Parathyroid adenoma (tissue), 2 donors: ENCODE results near the gene TEDDM1.

ENCODE experiments used
- H2AFZ ChIP-seq: fragments of 300-600 bp; sonication (generic); one replicate; pipeline ENCODE4 v1.7.0; 2017; ENCODE audit warnings: antibody characterized with exemption, mild to moderate bottlenecking
- H3K27ac ChIP-seq: fragments of 300-600 bp; sonication (generic); one replicate; pipeline ENCODE4 v1.7.0; 2017
- H3K27me3 ChIP-seq: fragments of 300-600 bp; sonication (generic); one replicate; pipeline ENCODE4 v1.7.0; 2017; ENCODE audit warnings: low read length; ENCODE audit not compliant: control insufficient read depth, insufficient read depth
- H3K36me3 ChIP-seq: fragments of 300-600 bp; sonication (generic); one replicate; pipeline ENCODE4 v1.7.0; 2017; ENCODE audit warnings: low read length; ENCODE audit not compliant: control insufficient read depth, insufficient read depth
- H3K4me1 ChIP-seq: fragments of 300-600 bp; sonication (generic); one replicate; pipeline ENCODE4 v1.7.0; 2017; ENCODE audit warnings: control low read depth
- H3K4me2 ChIP-seq: fragments of 300-600 bp; sonication (generic); one replicate; pipeline ENCODE4 v1.7.0; 2017; ENCODE audit warnings: low read length
- H3K4me3 ChIP-seq: fragments of 300-600 bp; sonication (generic); one replicate; pipeline ENCODE4 v1.7.0; 2017; ENCODE audit warnings: low read depth, low read length
- H3K79me2 ChIP-seq: fragments of 300-600 bp; sonication (generic); one replicate; pipeline ENCODE4 v1.7.0; 2017; ENCODE audit warnings: control low read depth
- H3K9ac ChIP-seq: fragments of 300-600 bp; sonication (generic); one replicate; pipeline ENCODE4 v1.7.0; 2017; ENCODE audit warnings: mild to moderate bottlenecking
- H3K9me3 ChIP-seq: fragments of 300-600 bp; sonication (generic); one replicate; pipeline ENCODE4 v1.7.0; 2017; ENCODE audit warnings: low read length; ENCODE audit not compliant: control insufficient read depth
- TF ChIP-seq, protein P1 (sequence below): fragments of 300-600 bp; sonication (generic); IDR thresholded peaks from one replicate; pipeline ENCODE4 v1.7.0; 2017; ENCODE audit warnings: antibody characterized with exemption, mild to moderate bottlenecking
- donor health status: primary hyperparathyroidism.

Gene TEDDM1

GRCh38 chr1:182355723-182356098, 44.8 kb downstream of the TEDDM1 start:
- Histone ChIP-seq H3K27ac (no peak overlapping the region), H3K4me3 (no peak overlapping the region), H3K36me3 (no peaks in the 10 kb centered on the region), H2AFZ (no peak overlapping the region), H3K27me3 (no peaks in the 10 kb centered on the region), H3K9me3 (no peaks in the 10 kb centered on the region), H3K9ac (no peak overlapping the region), H3K4me2 (no peak overlapping the region), H3K79me2 (no peaks in the 10 kb centered on the region), H3K4me1 (no peaks in the 10 kb centered on the region)
- TF ChIP-seq, protein P1, sequence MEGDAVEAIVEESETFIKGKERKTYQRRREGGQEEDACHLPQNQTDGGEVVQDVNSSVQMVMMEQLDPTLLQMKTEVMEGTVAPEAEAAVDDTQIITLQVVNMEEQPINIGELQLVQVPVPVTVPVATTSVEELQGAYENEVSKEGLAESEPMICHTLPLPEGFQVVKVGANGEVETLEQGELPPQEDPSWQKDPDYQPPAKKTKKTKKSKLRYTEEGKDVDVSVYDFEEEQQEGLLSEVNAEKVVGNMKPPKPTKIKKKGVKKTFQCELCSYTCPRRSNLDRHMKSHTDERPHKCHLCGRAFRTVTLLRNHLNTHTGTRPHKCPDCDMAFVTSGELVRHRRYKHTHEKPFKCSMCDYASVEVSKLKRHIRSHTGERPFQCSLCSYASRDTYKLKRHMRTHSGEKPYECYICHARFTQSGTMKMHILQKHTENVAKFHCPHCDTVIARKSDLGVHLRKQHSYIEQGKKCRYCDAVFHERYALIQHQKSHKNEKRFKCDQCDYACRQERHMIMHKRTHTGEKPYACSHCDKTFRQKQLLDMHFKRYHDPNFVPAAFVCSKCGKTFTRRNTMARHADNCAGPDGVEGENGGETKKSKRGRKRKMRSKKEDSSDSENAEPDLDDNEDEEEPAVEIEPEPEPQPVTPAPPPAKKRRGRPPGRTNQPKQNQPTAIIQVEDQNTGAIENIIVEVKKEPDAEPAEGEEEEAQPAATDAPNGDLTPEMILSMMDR, result no peak

DNA sequence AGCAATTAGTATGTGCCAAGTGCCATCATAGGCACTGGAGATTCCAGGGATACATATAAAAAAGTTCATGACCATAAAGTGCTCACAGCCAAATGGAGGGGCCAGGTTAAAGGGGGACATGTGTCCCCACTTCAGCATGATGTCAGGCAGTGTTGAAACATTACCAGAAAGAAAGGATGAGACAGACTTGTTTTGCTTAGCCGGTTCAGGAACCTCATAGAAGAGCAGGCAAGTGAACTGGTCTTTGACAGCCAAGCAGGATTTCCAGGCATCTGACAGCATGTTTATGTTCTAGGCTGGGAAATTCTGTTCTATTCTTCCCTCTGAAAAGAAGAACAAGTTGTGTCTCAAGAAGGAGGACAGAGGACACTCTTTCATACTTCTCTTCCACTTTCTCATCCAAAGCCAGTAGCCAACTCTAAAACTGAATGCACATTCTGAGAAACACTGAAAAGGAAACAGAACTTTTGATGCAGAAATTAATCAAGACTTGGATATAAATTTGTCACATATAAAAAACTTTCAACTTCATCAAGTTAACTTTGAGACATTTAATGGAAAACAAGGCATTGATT, 48.6 kb downstream of the TEDDM1 start:
- Histone ChIP-seq H2AFZ (no peak overlapping the region), H3K27ac (no peak overlapping the region), H3K4me3 (no peak overlapping the region), H3K9me3 (no peaks in the 10 kb centered on the region), H3K4me1 (no peaks in the 10 kb centered on the region), H3K36me3 (no peaks in the 10 kb centered on the region), H3K79me2 (no peaks in the 10 kb centered on the region), H3K4me2 (no peak overlapping the region), H3K27me3 (no peaks in the 10 kb centered on the region), H3K9ac (no peak overlapping the region)
- TF ChIP-seq, protein P1, result no peak

DNA sequence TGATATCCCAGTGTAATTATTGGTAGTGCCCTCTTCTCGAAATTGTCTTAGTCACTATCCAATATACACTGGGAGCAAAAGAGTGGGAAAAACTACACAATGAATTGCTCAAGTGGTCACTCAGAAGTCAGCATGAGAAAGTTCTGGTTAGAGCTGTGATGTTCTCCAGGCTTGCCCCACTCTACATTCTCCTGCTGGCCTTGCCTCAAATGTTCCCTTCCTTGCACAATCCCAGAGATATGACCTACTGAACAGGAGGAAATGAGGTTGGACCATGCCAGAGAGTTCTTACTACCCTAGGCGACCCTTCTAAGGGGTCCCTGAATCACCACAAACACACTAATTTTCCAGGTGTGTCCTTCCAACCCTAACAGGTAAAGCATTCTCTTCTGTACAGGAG, 49.6 kb downstream of the TEDDM1 start:
- Histone ChIP-seq H3K4me3 (no peak overlapping the region), H3K27ac (no peak overlapping the region), H3K4me2 (no peak overlapping the region)

GRCh38 chr1:182348961-182349747, 51.3 kb downstream of the TEDDM1 start:
- TF ChIP-seq, protein P1, result no peak
- H3K27me3 ChIP-seq, result no peaks in the 10 kb centered on the region
- no peak overlapping the region for H3K4me3 ChIP-seq
- H3K4me2 ChIP-seq, result no peak overlapping the region
- H3K4me1 ChIP-seq, result no peaks in the 10 kb centered on the region
- H3K27ac ChIP-seq, result no peak overlapping the region
- no peak overlapping the region for H2AFZ ChIP-seq
- no peaks in the 10 kb centered on the region for H3K36me3 ChIP-seq
- no peaks in the 10 kb centered on the region for H3K9me3 ChIP-seq
- no peak overlapping the region for H3K9ac ChIP-seq
- H3K79me2 ChIP-seq, result no peaks in the 10 kb centered on the region

More for the DNA sequence above, 49.6 kb downstream of the TEDDM1 start:
- Histone ChIP-seq H3K27me3 (no peaks in the 10 kb centered on the region), H3K9me3 (no peaks in the 10 kb centered on the region), H3K9ac (no peak overlapping the region), H2AFZ (no peak overlapping the region), H3K4me1 (no peaks in the 10 kb centered on the region), H3K36me3 (no peaks in the 10 kb centered on the region), H3K79me2 (no peaks in the 10 kb centered on the region)
- TF ChIP-seq, protein P1, result no peak
